Fibroblast of the aortic adventitia (primary cell): ENCODE measurements around the gene AOPEP. TPM values are rescaled to one million over a fixed set of nuclear protein-coding genes. Genes with fewer than 3 reads are reported as not detected.

Experiments
- DNase-seq: peaks from one replicate; pipeline ENCODE4 v3.0.0-alpha.2; 2010; ENCODE audit warnings: low read depth
- H3K4me3 ChIP-seq: 2 replicates; pipeline ENCODE4 v1.5.1; 2011; ENCODE audit warnings: low read depth, mild to moderate bottlenecking, control low read depth, low read length, moderate library complexity
- CTCF ChIP-seq: IDR thresholded peaks from 2 replicates; pipeline ENCODE4 v1.5.1; 2011; ENCODE audit warnings: mild to moderate bottlenecking, low read length, control low read depth, inconsistent platforms; ENCODE audit not compliant: insufficient read depth
- total RNA-seq: library from RNA; depleted of rRNA; stranded (reverse); fragments of >200 nt; gene quantifications from 2 replicates; pipeline ENCODE4 v1.2.3, GENCODE V29; 2012; ENCODE audit warnings: low replicate concordance

AOPEP gene
- total RNA-seq, 1 donor = 39.7 TPM

GRCh38 chr9:95055851-95056551 is 329.5 kb downstream of the AOPEP start:
- peak overlapping the region; percentile 29 for H3K4me3 ChIP-seq
- no peak for TF ChIP-seq CTCF
- DNase-seq = peak; percentile 50

DNA sequence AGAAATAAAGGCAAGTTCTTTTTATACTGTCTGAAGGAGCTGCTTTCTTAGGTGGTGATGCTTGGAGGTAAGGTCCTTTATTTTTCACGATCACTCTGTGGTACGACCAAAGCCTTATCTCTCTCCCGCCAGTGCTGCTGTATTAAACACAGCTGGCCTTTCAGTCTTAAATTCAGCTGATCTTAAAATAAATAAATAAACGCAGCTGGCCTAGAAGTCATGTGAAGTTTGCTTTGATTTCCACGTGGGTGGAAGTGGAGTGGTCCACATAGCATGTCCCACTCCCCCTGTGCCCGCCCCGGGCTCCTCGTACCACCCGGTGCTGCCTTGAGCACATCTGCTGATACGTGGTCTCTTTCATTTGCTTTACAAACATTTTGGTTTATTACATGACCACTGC is 330.6 kb downstream of the AOPEP start:
- peak; percentile 31 for DNase-seq
- no peak overlapping the region for H3K4me3 ChIP-seq
- no peak for TF ChIP-seq CTCF

DNA sequence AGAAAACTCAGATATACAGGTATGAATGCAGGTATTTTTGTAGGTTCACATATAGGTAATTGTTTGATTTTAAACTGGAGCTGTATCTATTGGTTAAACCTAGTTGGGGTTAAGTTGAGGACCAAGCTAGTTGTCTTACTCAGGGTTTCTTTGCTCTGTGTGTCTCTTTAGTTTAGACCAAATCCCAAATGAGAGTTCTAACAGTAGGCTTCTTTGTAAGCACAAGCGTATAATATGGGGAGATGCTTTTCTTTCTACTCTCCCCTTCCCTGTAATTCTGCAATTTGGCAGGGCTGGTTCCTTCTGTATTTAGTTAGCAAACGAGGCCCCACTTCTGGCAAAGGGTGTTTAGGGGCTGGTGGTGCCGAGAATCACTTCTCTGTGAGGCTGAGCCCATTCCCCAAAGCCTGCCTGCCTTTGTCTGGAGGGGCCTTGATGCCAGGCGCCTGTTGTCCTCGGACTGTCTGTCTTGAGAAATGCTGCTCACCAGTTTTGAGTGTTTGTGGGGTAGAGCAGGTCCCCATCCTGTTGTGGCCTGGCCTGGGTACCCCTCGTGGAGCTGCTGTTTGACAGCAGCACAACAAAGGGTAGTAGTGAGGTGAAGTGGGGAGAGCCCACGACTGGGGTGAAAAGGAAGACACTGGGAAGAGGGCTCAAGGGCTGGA is 331.8 kb downstream of the AOPEP start:
- no peak for DNase-seq
- no peak overlapping the region for H3K4me3 ChIP-seq
- no peak for TF ChIP-seq CTCF

DNA sequence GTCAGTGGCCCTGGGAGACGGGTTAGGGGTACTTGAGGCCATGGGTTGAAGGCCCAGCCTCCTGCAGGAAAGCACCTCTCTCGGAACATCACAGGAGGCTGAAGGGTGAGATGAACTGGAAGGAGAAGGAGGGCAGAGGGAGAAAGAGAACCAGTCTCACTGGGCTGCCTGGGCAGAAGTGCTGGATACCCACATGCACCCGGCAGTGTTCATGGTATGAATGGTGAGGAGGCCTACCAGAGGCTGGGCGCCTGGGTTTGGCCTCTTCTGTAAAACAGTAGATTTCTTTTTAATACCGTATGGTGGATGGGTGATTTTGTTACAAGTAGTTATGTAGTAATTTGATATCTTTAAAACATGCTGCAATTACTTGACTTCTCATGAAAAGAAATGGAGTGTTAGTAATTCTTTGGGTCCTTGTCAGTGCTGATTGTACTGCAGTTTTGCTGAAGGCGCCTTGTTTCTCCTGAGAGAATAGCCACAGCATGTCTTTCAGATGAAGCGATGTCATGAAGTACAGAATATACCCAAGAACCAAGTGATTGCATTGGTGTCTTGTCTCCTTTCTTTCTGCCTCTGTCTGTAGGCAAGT is 332.4 kb downstream of the AOPEP start:
- no peak for DNase-seq
- no peak for TF ChIP-seq CTCF
- no peak overlapping the region for H3K4me3 ChIP-seq

- no peak for DNase-seq
- no peak for TF ChIP-seq CTCF
- H3K4me3 ChIP-seq = no peak overlapping the region
Observed at GRCh38 chr9:95060234-95060633, 333.7 kb downstream of the AOPEP start.

DNA sequence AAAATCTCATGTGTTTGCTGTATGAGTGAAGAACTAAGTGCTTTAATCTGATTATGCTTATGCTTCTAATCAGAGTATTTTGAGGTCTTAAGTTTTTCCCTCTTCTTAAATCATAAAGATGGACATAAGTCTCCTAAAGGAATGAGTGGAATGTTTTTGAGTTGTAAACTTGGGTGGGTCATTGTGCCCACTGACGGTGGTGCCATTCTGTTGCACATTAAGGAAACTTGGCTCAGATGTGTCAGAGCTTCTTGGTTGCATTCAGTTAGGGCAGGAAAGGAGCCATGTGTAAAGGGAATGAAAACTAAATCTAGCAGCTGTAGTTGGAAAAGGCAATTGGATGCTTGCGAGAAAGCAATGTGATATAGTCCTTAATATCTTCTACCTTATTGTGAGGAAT is 334.4 kb downstream of the AOPEP start:
- DNase-seq = no peak
- TF ChIP-seq CTCF = no peak
- H3K4me3 ChIP-seq = no peak overlapping the region
